Memory B cell (primary cell): ENCODE results near the gene ZKSCAN2.

Source experiments
- ATAC-seq: fragments of 150-1000 bp; cut with Tn5 transposase; 2 replicates; pipeline ENCODE4 v1.10.0; 2021; ENCODE audit warnings: low read depth, mild to moderate bottlenecking, moderate library complexity
- DNase-seq, 2 donors: peaks; one replicate each; pipeline ENCODE4 v3.0.0; 2022; ENCODE audit warnings: low spot score in 2 of 2
- H3K27ac Mint-ChIP-seq: one replicate; pipeline ENCODE4 v1.8.0; 2022; ENCODE audit warnings: mild to moderate bottlenecking, moderate library complexity, mixed read lengths
- H3K27me3 Mint-ChIP-seq: one replicate; pipeline ENCODE4 v1.8.0; 2022; ENCODE audit warnings: mixed read lengths
- H3K36me3 Mint-ChIP-seq: one replicate; pipeline ENCODE4 v1.8.0; 2022; ENCODE audit warnings: mild to moderate bottlenecking, mixed read lengths
- H3K4me1 Mint-ChIP-seq: one replicate; pipeline ENCODE4 v1.8.0; 2022; ENCODE audit warnings: mixed read lengths
- H3K4me3 Mint-ChIP-seq: one replicate; pipeline ENCODE4 v1.8.0; 2022; ENCODE audit warnings: mild to moderate bottlenecking, moderate library complexity, mixed read lengths
- H3K9me3 Mint-ChIP-seq: one replicate; pipeline ENCODE4 v1.8.0; 2022; ENCODE audit warnings: mixed read lengths

Gene ZKSCAN2

GRCh38 chr16:25257956-25258860 lies 563 bp upstream of the ZKSCAN2 start:
- Mint-ChIP-seq H3K4me3 (peak overlapping the region; percentile 92), H3K9me3 (no peaks in the 10 kb centered on the region), H3K27me3 (no peaks in the 10 kb centered on the region), H3K4me1 (peaks cover 32% of the 10 kb centered on the region), H3K27ac (peak overlapping the region; percentile 89), H3K36me3 (peaks cover 5% of the 10 kb centered on the region)
- ATAC-seq (peak; percentile 42), DNase-seq (peak in 1 of 2 donors; percentile 77)

DNA sequence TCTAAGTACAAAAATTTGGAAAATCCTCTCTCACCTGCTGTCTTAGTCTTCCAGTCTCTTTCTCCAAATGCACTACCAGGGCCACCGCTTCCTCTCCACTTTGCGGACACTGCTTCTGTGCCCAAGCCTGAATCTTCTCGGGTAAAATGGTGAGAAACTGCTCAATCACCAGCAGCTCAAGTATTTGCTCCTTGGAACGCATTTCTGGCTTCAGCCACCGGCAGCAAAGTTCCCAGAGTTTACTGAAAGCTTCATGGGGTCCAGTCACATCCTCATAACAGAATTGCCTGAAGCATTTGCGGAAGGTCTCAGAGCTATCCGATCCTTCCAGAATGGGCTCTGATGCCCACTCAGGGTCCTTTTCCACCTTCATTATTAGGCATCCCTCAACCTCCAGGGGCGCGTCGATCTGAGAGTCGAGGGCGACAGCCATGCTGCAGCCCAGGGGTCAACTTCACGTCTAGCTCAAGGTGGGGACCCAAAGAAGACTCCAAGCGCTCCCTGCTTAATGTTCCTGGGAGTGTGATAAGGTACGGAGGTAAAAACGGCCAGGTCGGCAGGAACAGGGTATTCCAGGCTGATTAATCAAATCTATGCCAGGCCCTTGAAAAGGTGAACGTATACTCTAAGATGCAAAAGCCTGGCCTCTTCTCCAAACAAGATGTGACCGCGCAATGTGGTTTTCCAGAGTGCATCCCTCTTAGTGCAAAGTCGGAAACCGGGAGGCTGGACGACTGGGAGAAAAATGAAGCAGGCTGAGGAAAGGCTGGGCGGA lies 763 bp downstream of the ZKSCAN2 start:
- Mint-ChIP-seq H3K27me3 (no peaks in the 10 kb centered on the region), H3K36me3 (peaks cover 8% of the 10 kb centered on the region), H3K27ac (peak overlapping the region; percentile 89), H3K4me1 (peaks cover 32% of the 10 kb centered on the region), H3K4me3 (peak overlapping the region; percentile 92), H3K9me3 (no peaks in the 10 kb centered on the region)
- ATAC-seq: no peak
- peak; percentile 4 to 17 for DNase-seq

GRCh38 chr16:25253322-25253721 lies 4.3 kb downstream of the ZKSCAN2 start:
- DNase-seq (no peak), ATAC-seq (no peak)
- peaks cover 12% of the 10 kb centered on the region for H3K4me1 Mint-ChIP-seq
- H3K4me3 Mint-ChIP-seq: no peak overlapping the region
- H3K27me3 Mint-ChIP-seq: no peaks in the 10 kb centered on the region
- H3K27ac Mint-ChIP-seq: no peak overlapping the region
- peaks cover 21% of the 10 kb centered on the region for H3K36me3 Mint-ChIP-seq
- H3K9me3 Mint-ChIP-seq: peaks cover 2% of the 10 kb centered on the region

DNA sequence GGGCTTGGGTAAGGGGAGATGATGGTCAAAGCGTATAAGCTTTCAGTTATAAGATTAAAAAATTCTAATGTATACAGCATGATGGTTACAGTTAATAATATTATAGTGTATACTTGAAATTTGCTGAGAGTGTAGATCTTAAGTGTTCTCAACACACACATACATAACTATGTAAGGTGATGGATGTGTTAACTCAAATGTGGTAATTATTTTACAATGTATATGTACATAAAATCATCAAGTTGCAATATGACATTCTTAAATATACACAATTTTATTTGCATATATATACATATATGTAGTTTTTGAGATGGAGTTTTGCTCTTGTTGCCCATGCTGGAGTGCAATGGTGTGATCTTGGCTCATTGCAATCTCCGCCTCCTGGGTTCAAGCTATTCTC lies 7.2 kb downstream of the ZKSCAN2 start:
- no peak overlapping the region for H3K4me3 Mint-ChIP-seq
- no peak overlapping the region for H3K27ac Mint-ChIP-seq
- H3K4me1 Mint-ChIP-seq: no peaks in the 10 kb centered on the region
- peaks cover 3% of the 10 kb centered on the region for H3K9me3 Mint-ChIP-seq
- ATAC-seq (no peak), DNase-seq (no peak)
- H3K36me3 Mint-ChIP-seq: peaks cover 35% of the 10 kb centered on the region
- no peaks in the 10 kb centered on the region for H3K27me3 Mint-ChIP-seq

GRCh38 chr16:25235991-25236390 lies 21.7 kb downstream of the ZKSCAN2 start:
- Mint-ChIP-seq H3K4me1 (peaks cover 3% of the 10 kb centered on the region), H3K9me3 (no peaks in the 10 kb centered on the region), H3K27ac (no peak overlapping the region), H3K27me3 (no peaks in the 10 kb centered on the region), H3K36me3 (peaks cover 2% of the 10 kb centered on the region), H3K4me3 (no peak overlapping the region)
- ATAC-seq (no peak), DNase-seq (no peak)

DNA sequence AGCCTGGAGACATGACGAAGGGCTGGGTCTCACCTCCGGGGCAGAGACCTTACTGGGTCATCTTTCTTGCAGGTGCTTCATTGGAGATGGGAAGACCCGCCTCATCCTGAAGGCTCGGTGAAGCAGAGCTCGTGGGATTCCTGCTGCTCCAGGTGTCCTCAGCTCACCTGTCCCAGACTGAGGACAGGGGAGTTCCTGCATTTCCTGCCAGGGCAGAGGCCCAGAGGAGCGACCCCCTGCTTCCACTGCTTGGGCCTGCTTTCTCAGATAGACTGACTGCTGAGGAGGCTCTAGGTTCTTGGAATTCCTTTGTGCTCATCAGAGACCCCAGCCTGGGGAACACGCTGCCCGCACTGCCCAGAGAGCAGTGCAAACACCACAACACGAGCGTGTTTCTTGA lies 29.3 kb downstream of the ZKSCAN2 start:
- DNase-seq: no peak
- H3K9me3 Mint-ChIP-seq: no peaks in the 10 kb centered on the region
- peaks cover 4% of the 10 kb centered on the region for H3K27me3 Mint-ChIP-seq

GRCh38 chr16:25224731-25225319 lies 32.8 kb downstream of the ZKSCAN2 start:
- H3K36me3 Mint-ChIP-seq: no peaks in the 10 kb centered on the region
- no peak overlapping the region for H3K27ac Mint-ChIP-seq
- H3K9me3 Mint-ChIP-seq: no peaks in the 10 kb centered on the region
- ATAC-seq (no peak), DNase-seq (no peak)
- peaks cover 5% of the 10 kb centered on the region for H3K4me1 Mint-ChIP-seq
- H3K27me3 Mint-ChIP-seq: peaks cover 2% of the 10 kb centered on the region
- no peak overlapping the region for H3K4me3 Mint-ChIP-seq

More for the DNA sequence above, 29.3 kb downstream of the ZKSCAN2 start:
- peaks cover 5% of the 10 kb centered on the region for H3K4me1 Mint-ChIP-seq
- H3K36me3 Mint-ChIP-seq: no peaks in the 10 kb centered on the region
- ATAC-seq: no peak
- H3K4me3 Mint-ChIP-seq: no peak overlapping the region
- no peak overlapping the region for H3K27ac Mint-ChIP-seq

GRCh38 chr16:25223964-25224363 lies 33.7 kb downstream of the ZKSCAN2 start:
- ATAC-seq: no peak
- Mint-ChIP-seq H3K27me3 (no peaks in the 10 kb centered on the region), H3K36me3 (no peaks in the 10 kb centered on the region), H3K9me3 (no peaks in the 10 kb centered on the region), H3K27ac (no peak overlapping the region), H3K4me1 (peaks cover 5% of the 10 kb centered on the region), H3K4me3 (no peak overlapping the region)
- DNase-seq: no peak

DNA sequence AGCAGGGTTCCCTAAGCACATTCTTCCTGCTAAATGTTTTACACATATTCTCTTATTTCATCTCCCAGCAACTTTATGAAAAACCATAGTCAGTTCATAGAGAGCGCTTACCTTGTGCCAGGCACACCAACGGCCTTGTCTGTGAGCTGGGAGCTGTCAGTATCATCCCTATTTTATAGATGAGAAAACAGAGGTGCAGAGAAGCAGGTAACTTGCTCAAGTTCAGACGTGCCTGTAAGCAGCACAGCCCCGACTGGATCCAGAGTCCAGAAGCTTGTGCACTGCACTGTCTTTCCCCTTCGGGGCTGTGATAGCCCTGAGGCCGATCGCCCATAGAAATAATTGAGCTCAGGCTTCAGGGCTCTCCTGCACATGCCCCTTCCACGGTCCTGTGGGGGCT lies 34.7 kb downstream of the ZKSCAN2 start:
- no peak overlapping the region for H3K4me3 Mint-ChIP-seq

GRCh38 chr16:25219070-25219737 lies 38.4 kb downstream of the ZKSCAN2 start:
- H3K9me3 Mint-ChIP-seq: no peaks in the 10 kb centered on the region
- H3K27ac Mint-ChIP-seq: no peak overlapping the region
- H3K36me3 Mint-ChIP-seq: no peaks in the 10 kb centered on the region
- no peak overlapping the region for H3K4me3 Mint-ChIP-seq
- ATAC-seq (no peak), DNase-seq (no peak)
- H3K4me1 Mint-ChIP-seq: no peaks in the 10 kb centered on the region
- peaks cover 10% of the 10 kb centered on the region for H3K27me3 Mint-ChIP-seq

More for the DNA sequence above, 34.7 kb downstream of the ZKSCAN2 start:
- Mint-ChIP-seq H3K4me1 (peaks cover 5% of the 10 kb centered on the region), H3K27me3 (peaks cover 4% of the 10 kb centered on the region), H3K36me3 (no peaks in the 10 kb centered on the region), H3K27ac (no peak overlapping the region), H3K9me3 (no peaks in the 10 kb centered on the region)
- ATAC-seq (no peak), DNase-seq (no peak)

DNA sequence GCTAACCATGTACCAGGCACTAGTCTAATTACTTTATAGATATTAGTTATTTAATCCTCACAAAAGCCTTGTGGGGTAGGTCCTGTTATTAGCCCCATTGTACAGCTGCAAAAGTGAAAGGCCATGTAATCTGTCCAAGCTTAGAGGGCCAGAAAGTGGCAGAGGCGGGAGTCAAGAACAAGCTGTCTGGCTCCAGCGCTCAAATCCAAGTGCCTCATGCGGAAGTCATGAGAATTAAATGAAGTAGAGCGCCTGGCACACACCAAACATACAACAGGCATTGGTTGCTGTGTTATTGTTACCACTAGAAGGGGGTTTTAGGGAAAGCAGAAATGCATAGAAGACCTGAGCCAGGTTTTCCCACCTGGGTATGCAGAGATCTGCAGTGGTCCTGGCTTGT lies 39.7 kb downstream of the ZKSCAN2 start:
- no peak overlapping the region for H3K4me3 Mint-ChIP-seq
- no peaks in the 10 kb centered on the region for H3K4me1 Mint-ChIP-seq

DNA sequence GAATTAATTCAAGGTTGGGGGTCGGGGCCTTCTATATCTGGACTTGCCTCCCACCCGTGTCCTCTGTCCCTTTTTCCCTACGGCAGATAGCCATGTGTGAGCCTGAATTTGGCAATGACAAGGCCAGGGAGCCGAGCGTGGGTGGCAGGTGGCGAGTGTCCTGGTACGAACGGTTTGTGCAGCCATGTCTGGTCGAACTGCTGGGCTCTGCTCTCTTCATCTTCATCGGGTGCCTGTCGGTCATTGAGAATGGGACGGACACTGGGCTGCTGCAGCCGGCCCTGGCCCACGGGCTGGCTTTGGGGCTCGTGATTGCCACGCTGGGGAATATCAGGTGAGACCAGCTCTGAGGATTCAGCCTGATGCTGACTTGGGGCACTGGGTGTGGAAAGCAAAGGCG lies 40.5 kb downstream of the ZKSCAN2 start:
- H3K27me3 Mint-ChIP-seq: peaks cover 11% of the 10 kb centered on the region
- DNase-seq (no peak), ATAC-seq (no peak)
- H3K4me1 Mint-ChIP-seq: no peaks in the 10 kb centered on the region
- H3K27ac Mint-ChIP-seq: no peak overlapping the region
- H3K36me3 Mint-ChIP-seq: no peaks in the 10 kb centered on the region
- H3K4me3 Mint-ChIP-seq: no peak overlapping the region
- H3K9me3 Mint-ChIP-seq: no peaks in the 10 kb centered on the region

More for the DNA sequence above, 39.7 kb downstream of the ZKSCAN2 start:
- ATAC-seq (no peak), DNase-seq (no peak)
- H3K27ac Mint-ChIP-seq: no peak overlapping the region
- H3K27me3 Mint-ChIP-seq: peaks cover 11% of the 10 kb centered on the region
- H3K36me3 Mint-ChIP-seq: no peaks in the 10 kb centered on the region
- H3K9me3 Mint-ChIP-seq: no peaks in the 10 kb centered on the region

DNA sequence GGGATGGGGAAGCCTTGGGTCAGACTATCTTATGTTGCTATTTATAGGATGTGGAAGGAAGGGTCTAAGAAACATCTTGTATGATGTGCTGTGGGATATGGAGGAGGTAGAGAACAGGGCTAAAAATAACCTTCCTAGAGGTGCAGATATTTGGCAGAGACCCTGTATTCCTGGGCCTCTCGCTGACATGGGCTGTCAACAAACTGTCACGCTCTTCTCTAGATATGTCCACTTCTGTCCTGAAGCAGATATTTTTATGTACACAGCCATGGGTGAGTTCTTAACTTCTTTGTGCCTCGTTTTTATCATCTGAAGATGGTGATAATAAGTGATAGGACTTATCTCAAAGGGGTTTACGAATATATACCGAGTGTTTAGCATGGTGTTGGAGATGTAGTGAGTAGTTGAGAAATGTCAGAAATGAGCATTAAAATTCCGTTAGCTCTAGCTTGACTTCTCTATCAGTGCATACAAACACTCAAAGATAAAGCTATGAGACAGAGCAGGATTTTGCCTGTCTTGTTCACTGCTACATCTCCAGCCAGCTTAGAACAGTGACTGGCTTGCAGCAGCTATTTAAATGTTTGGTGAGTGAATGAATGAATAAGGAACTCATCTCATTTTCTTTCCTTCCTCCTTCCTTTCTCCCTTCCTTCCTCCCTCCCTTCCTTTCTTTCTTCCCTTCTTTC lies 43.8 kb downstream of the ZKSCAN2 start:
- no peak for ATAC-seq
- H3K36me3 Mint-ChIP-seq: no peaks in the 10 kb centered on the region
- no peaks in the 10 kb centered on the region for H3K9me3 Mint-ChIP-seq
- H3K27me3 Mint-ChIP-seq: peaks cover 12% of the 10 kb centered on the region
- H3K4me1 Mint-ChIP-seq: no peaks in the 10 kb centered on the region
- no peak for DNase-seq
- H3K4me3 Mint-ChIP-seq: no peak overlapping the region
- H3K27ac Mint-ChIP-seq: no peak overlapping the region
